SH-SY5Y (cell line): ENCODE data around the gene DNAH1.

Experiments used
- GATA2 ChIP-seq: IDR thresholded peaks from 2 replicates; pipeline ENCODE4 v1.6.1; 2011; ENCODE audit warnings: mild to moderate bottlenecking, low read depth, low read length
- GATA3 ChIP-seq: IDR thresholded peaks from 2 replicates; pipeline ENCODE4 v1.6.1; 2011; ENCODE audit warnings: low read depth, mild to moderate bottlenecking, low read length, moderate library complexity

DNA sequence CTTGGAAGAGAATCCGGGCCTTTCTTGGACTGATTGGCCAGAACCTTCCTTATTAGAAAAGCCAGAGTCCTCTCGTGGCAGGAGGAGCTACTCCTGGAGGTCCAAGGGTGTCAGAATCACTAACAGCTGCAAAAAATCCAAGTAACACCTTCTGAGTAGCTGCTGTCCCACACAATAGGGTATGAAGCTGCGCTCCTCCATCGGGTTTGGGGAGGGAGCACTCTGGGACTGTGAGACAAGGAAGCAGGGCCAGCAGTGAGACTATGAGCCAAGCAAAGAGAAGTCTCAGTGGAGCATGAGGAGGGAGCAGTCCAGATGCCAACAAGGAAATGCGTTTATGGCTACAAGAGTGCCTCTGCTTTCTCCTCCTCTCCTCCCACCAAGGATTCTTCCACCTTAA, 107.1 kb downstream of the DNAH1 start:
- TF ChIP-seq GATA3, result no peak
- no peak for TF ChIP-seq GATA2
